HepG2 (cell line): ENCODE data around the gene SMCO4. TPM values are rescaled to one million over a fixed set of nuclear protein-coding genes. Genes with fewer than 3 reads are reported as not detected.

Experiments used
- ATAC-seq: fragments of 200-7000 bp; cut with Tn5 transposase; 3 replicates; pipeline ENCODE4 v1.9.1; 2020; ENCODE audit warnings: mild to moderate bottlenecking, moderate library complexity
- BruUV-seq: library from RNA; stranded (reverse); fragments of 400-500 nt; replicated peaks from 2 replicates; lab custom pipeline; 2021; lab: Mats Ljungman, UMichigan
- CTCF ChIA-PET: fragments of 300-600 bp; formaldehyde crosslinking; extraction: SDS; loops from one replicate; lab custom pipeline; 2021; ENCODE audit warnings: low total read pairs, inconsistent platforms, low intra/inter-chr PET ratio; lab: Yijun Ruan, JAX
- POLR2A ChIA-PET: fragments of 350-600 bp; sonication (Branson Sonifier 250); formaldehyde crosslinking; loops from one replicate; lab custom pipeline; 2020; ENCODE audit warnings: antibody characterized with exemption, inconsistent platforms; lab: Yijun Ruan, JAX
- DNase-seq: peaks from one replicate; pipeline ENCODE4 v3.0.0-alpha.2; 2015; ENCODE audit warnings: low spot score
- FAIRE-seq: peaks from 3 replicates; lab custom pipeline; 2011; peaks lifted over from hg19 to GRCh38; lab: Jason Lieb, UNC
- H2AFZ ChIP-seq: one replicate; pipeline ENCODE4 v1.6.1; 2011; ENCODE audit warnings: low read length, inconsistent platforms
- H3K27ac ChIP-seq: fragments of 300-600 bp; 3 replicates; pipeline ENCODE4 v1.8.0; 2011; ENCODE audit warnings: mixed run types, mild to moderate bottlenecking, mixed read lengths, low read length, inconsistent platforms; ENCODE audit not compliant: insufficient read depth; ENCODE audit errors: extremely low read length
- H3K27me3 ChIP-seq, 2 experiments: fragments of 200-600 bp in 1 of 2; 2 replicates in 1 of 2; 3 replicates in 1 of 2; pipeline versions ENCODE4 v1.6.0 to v1.8.0; 2011; ENCODE audit warnings: low read length in 2 of 2, mild to moderate bottlenecking in 2 of 2, moderate library complexity in 2 of 2, inconsistent platforms in 1 of 2; ENCODE audit not compliant: insufficient read depth in 2 of 2, control insufficient read depth in 1 of 2
- H3K36me3 ChIP-seq, 2 experiments: fragments of 200-600 bp in 1 of 2; replicated peaks in 1 of 2; 2 replicates in 1 of 2; 3 replicates in 1 of 2; pipeline versions ENCODE4 v1.5.1 to v1.8.0; 2011; ENCODE audit warnings: low read length in 2 of 2, inconsistent platforms in 1 of 2; ENCODE audit not compliant: insufficient read depth in 2 of 2, control insufficient read depth in 1 of 2
- H3K4me1 ChIP-seq: 2 replicates; pipeline ENCODE4 v1.5.1; 2012; ENCODE audit warnings: low read length, inconsistent platforms; ENCODE audit not compliant: insufficient read depth
- H3K4me2 ChIP-seq: 2 replicates; pipeline ENCODE4 v1.6.0; 2011; ENCODE audit warnings: low read depth, low read length, inconsistent platforms
- H3K4me3 ChIP-seq, 3 experiments: fragments of 200-600 bp in 1 of 3; sonication (generic), shearing (Covaris generic) in 1 of 3; replicated peaks in 1 of 3; 2 replicates each; pipeline ENCODE4 v1.5.1; 2011 to 2016; ENCODE audit warnings: low read length in 3 of 3, inconsistent platforms in 2 of 3, low read depth in 2 of 3, mild to moderate bottlenecking in 2 of 3, control low read depth in 1 of 3, mixed read lengths in 1 of 3; ENCODE audit not compliant: insufficient read depth in 1 of 3
- H3K79me2 ChIP-seq: one replicate; pipeline ENCODE4 v1.6.1; 2011; ENCODE audit warnings: low read length, inconsistent platforms; ENCODE audit not compliant: insufficient read depth
- H3K9ac ChIP-seq: 2 replicates; pipeline ENCODE4 v1.6.0; 2011; ENCODE audit warnings: mild to moderate bottlenecking, low read depth, low read length, inconsistent platforms; ENCODE audit not compliant: insufficient read depth
- H3K9me3 ChIP-seq: 2 replicates; pipeline ENCODE4 v1.5.1; 2012; ENCODE audit warnings: mild to moderate bottlenecking, low read length
- H4K20me1 ChIP-seq: 2 replicates; pipeline ENCODE4 v1.6.0; 2011; ENCODE audit warnings: inconsistent platforms, mild to moderate bottlenecking, low read length, moderate library complexity; ENCODE audit not compliant: insufficient read depth
- CEBPB ChIP-seq: IDR thresholded peaks from 2 replicates; pipeline ENCODE4 v1.6.1; 2011; ENCODE audit warnings: low read depth, low read length, improper control_type of control experiment, borderline replicate concordance
- DMTF1 ChIP-seq: sonication (generic); formaldehyde crosslinking; IDR thresholded peaks from 2 replicates; pipeline ENCODE4 v1.4.0; 2020; ENCODE audit warnings: mild to moderate bottlenecking, missing genetic modification reagents
- HDAC1 ChIP-seq: sonication (generic); formaldehyde crosslinking; IDR thresholded peaks from 2 replicates; pipeline ENCODE4 v1.5.1; 2020; ENCODE audit warnings: mild to moderate bottlenecking, missing genetic modification reagents
- NCOA5 ChIP-seq: sonication (generic); formaldehyde crosslinking; IDR thresholded peaks from 2 replicates; pipeline ENCODE4 v1.4.0; 2020; ENCODE audit warnings: missing genetic modification reagents
- NFE2L2 ChIP-seq: fragments of 150-350 bp; IDR thresholded peaks from 2 replicates; pipeline ENCODE4 v1.6.1; 2014; ENCODE audit warnings: low read length
- NR2F1 ChIP-seq, 2 experiments: fragments of 450-650 bp in 1 of 2; formaldehyde crosslinking in 1 of 2; IDR thresholded peaks; 2 replicates each; pipeline versions ENCODE4 v1.5.0 to v1.6.1; 2016 to 2020; ENCODE audit warnings: mild to moderate bottlenecking in 1 of 2, missing compliant biosample characterization in 1 of 2, missing genetic modification reagents in 1 of 2, moderate library complexity in 1 of 2
- PTBP1 ChIP-seq: fragments of 200-400 bp; formaldehyde crosslinking; IDR thresholded peaks from 2 replicates; pipeline ENCODE4 v1.6.1; 2018; ENCODE audit warnings: low read length, low read depth; ENCODE audit not compliant: poor library complexity, severe bottlenecking
- ZNF746 ChIP-seq: sonication (generic); formaldehyde crosslinking; IDR thresholded peaks from 2 replicates; pipeline ENCODE4 v1.8.0; 2022; ENCODE audit warnings: mild to moderate bottlenecking, missing genetic modification reagents
- whole genome bisulfite sequencing: methylation state at CpG from one replicate; pipeline ENCODE4 v1.1.6; 2017; ENCODE audit warnings: low lambda C conversion rate; 5-methylcytosine and 5-hydroxymethylcytosine counted together
- in situ Hi-C: cut with HindIII; loops from 2 replicates; pipeline ENCODE4 v1.10.0; 2017; ENCODE audit warnings: low pct_unique_long_range_greater_than_20kb; ENCODE audit not compliant: extremely low pct_ligation_motif_present
- intact Hi-C: fragments of 100-400 bp; cut with micrococcal nuclease; formaldehyde crosslinking; loops from one replicate; pipeline ENCODE4 v1.10.0; 2022; ENCODE audit not compliant: unreplicated experiment
- polyA plus RNA-seq, 8 experiments: library from polyadenylated mRNA; depleted of rRNA in 3 of 8; stranded (reverse) in 7 of 8; unstranded in 1 of 8; fragments of >200 nt; fragmentation: Illumina TruSeq in 4 of 8; extraction: Trizol in 4 of 8; gene quantifications; 2 replicates each; pipeline versions ENCODE4 v1.2.1 to v1.2.3, GENCODE V29; 2011 to 2016; ENCODE audit warnings: low read depth in 4 of 8, missing spikeins in 1 of 8, mixed read lengths in 1 of 8; ENCODE audit not compliant: insufficient read depth in 1 of 8
- total RNA-seq, 5 experiments: library from RNA; depleted of rRNA; stranded (reverse); fragments of >200 nt; fragmentation: Illumina TruSeq; extraction: Trizol; gene quantifications; 2 replicates each; pipeline ENCODE4 v1.2.3, GENCODE V29; 2016; ENCODE audit warnings: low read depth in 1 of 5
- TF ChIP-seq, protein P1 (sequence below): sonication (generic); formaldehyde crosslinking; IDR thresholded peaks from 2 replicates; pipeline ENCODE4 v1.9.0; 2021; ENCODE audit warnings: missing genetic modification reagents, borderline replicate concordance
- TF ChIP-seq, protein P2 (sequence below): sonication (generic); formaldehyde crosslinking; IDR thresholded peaks from 2 replicates; pipeline ENCODE4 v1.5.0; 2020; ENCODE audit warnings: mild to moderate bottlenecking, missing genetic modification reagents, borderline replicate concordance

SMCO4 gene
- total and polyA plus RNA-seq, 2 of the 13 experiments (the other 11 are each of a cell fraction or from before 2014, with no cell fraction given), result 10.6 to 28.5 TPM

DNA sequence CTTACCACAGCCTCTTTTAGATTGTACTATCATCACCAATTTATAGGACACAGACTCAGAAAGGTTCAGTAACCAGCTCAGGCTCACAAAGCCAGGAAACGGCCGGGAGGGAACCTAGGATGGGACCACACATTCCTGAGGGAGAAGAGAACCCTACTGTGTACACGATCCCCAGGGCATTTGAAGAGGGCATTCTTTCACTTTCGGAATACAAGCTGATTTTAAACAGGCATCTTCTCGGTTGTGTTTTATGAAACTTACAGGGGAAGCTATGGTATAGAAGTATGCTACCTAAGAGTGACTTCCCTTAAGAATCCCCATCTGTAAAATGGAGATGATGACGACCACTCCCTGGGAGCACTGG, 19.0 kb downstream of the SMCO4 start (continued):
- TF ChIP-seq DMTF1 (CRISPR knock-in tag), result no peak
- no peak for TF ChIP-seq NR2F1 (CRISPR knock-in tag; IDR thresholded peaks at IDR 0.05)
- TF ChIP-seq HDAC1 (CRISPR knock-in tag), result no peak
- TF ChIP-seq, protein P1, sequence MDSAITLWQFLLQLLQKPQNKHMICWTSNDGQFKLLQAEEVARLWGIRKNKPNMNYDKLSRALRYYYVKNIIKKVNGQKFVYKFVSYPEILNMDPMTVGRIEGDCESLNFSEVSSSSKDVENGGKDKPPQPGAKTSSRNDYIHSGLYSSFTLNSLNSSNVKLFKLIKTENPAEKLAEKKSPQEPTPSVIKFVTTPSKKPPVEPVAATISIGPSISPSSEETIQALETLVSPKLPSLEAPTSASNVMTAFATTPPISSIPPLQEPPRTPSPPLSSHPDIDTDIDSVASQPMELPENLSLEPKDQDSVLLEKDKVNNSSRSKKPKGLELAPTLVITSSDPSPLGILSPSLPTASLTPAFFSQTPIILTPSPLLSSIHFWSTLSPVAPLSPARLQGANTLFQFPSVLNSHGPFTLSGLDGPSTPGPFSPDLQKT (CRISPR knock-in tag), result no peak
- no peak for TF ChIP-seq PTBP1
- no peak for TF ChIP-seq ZNF746 (CRISPR knock-in tag)
- no peak for TF ChIP-seq NFE2L2
- TF ChIP-seq NCOA5 (CRISPR knock-in tag), result no peak

- no peaks in the 10 kb centered on the region for H3K36me3 ChIP-seq
- H3K4me1 ChIP-seq, result peaks cover 40% of the 10 kb centered on the region
- H4K20me1 ChIP-seq, result peaks cover 3% of the 10 kb centered on the region; the same call in 1 of the 2 replicates
- DNase-seq (no peak), FAIRE-seq (no peak), ATAC-seq (peak; percentile 39; the same call in 2 of the 3 replicates)
- H3K79me2 ChIP-seq, result peaks cover 13% of the 10 kb centered on the region
- CTCF ChIA-PET, result no interaction called here
- H3K9ac ChIP-seq, result no peak overlapping the region
- no peak overlapping the region for H3K27ac ChIP-seq
- no peak overlapping the region for H3K4me2 ChIP-seq
- no peak overlapping the region for H3K4me3 ChIP-seq
- H3K9me3 ChIP-seq, result no peaks in the 10 kb centered on the region
- no peak overlapping the region for H2AFZ ChIP-seq
- no peaks in the 10 kb centered on the region for H3K27me3 ChIP-seq
- in situ Hi-C loops (no loop called here), intact Hi-C loops (no loop called here)
- 90% methylated on average over 5 of the region's 5 CpGs for WGBS
- POLR2A ChIA-PET, result interaction anchor here (1.7 kb wide), 1 partner anchor 10 kb away, joined by 8 read pairs; no protein-coding TSS in a partner anchor
- BruUV-seq, result no TSS peak
- TF ChIP-seq CEBPB, result peak; percentile 37; the same call in 1 of the 2 replicates
- TF ChIP-seq, protein P2, sequence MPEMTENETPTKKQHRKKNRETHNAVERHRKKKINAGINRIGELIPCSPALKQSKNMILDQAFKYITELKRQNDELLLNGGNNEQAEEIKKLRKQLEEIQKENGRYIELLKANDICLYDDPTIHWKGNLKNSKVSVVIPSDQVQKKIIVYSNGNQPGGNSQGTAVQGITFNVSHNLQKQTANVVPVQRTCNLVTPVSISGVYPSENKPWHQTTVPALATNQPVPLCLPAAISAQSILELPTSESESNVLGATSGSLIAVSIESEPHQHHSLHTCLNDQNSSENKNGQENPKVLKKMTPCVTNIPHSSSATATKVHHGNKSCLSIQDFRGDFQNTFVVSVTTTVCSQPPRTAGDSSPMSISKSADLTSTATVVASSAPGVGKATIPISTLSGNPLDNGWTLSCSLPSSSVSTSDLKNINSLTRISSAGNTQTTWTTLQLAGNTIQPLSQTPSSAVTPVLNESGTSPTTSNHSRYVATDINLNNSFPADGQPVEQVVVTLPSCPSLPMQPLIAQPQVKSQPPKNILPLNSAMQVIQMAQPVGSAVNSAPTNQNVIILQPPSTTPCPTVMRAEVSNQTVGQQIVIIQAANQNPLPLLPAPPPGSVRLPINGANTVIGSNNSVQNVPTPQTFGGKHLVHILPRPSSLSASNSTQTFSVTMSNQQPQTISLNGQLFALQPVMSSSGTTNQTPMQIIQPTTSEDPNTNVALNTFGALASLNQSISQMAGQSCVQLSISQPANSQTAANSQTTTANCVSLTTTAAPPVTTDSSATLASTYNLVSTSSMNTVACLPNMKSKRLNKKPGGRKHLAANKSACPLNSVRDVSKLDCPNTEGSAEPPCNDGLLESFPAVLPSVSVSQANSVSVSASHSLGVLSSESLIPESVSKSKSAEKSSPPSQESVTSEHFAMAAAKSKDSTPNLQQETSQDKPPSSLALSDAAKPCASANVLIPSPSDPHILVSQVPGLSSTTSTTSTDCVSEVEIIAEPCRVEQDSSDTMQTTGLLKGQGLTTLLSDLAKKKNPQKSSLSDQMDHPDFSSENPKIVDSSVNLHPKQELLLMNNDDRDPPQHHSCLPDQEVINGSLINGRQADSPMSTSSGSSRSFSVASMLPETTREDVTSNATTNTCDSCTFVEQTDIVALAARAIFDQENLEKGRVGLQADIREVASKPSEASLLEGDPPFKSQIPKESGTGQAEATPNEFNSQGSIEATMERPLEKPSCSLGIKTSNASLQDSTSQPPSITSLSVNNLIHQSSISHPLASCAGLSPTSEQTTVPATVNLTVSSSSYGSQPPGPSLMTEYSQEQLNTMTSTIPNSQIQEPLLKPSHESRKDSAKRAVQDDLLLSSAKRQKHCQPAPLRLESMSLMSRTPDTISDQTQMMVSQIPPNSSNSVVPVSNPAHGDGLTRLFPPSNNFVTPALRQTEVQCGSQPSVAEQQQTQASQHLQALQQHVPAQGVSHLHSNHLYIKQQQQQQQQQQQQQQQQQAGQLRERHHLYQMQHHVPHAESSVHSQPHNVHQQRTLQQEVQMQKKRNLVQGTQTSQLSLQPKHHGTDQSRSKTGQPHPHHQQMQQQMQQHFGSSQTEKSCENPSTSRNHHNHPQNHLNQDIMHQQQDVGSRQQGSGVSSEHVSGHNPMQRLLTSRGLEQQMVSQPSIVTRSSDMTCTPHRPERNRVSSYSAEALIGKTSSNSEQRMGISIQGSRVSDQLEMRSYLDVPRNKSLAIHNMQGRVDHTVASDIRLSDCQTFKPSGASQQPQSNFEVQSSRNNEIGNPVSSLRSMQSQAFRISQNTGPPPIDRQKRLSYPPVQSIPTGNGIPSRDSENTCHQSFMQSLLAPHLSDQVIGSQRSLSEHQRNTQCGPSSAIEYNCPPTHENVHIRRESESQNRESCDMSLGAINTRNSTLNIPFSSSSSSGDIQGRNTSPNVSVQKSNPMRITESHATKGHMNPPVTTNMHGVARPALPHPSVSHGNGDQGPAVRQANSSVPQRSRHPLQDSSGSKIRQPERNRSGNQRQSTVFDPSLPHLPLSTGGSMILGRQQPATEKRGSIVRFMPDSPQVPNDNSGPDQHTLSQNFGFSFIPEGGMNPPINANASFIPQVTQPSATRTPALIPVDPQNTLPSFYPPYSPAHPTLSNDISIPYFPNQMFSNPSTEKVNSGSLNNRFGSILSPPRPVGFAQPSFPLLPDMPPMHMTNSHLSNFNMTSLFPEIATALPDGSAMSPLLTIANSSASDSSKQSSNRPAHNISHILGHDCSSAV (CRISPR knock-in tag), result no peak
These were observed 22.3 kb downstream of the SMCO4 start for GRCh38 chr11:93520726-93521509.
